ENCODE data around the gene PPP1R9B.

DNA sequence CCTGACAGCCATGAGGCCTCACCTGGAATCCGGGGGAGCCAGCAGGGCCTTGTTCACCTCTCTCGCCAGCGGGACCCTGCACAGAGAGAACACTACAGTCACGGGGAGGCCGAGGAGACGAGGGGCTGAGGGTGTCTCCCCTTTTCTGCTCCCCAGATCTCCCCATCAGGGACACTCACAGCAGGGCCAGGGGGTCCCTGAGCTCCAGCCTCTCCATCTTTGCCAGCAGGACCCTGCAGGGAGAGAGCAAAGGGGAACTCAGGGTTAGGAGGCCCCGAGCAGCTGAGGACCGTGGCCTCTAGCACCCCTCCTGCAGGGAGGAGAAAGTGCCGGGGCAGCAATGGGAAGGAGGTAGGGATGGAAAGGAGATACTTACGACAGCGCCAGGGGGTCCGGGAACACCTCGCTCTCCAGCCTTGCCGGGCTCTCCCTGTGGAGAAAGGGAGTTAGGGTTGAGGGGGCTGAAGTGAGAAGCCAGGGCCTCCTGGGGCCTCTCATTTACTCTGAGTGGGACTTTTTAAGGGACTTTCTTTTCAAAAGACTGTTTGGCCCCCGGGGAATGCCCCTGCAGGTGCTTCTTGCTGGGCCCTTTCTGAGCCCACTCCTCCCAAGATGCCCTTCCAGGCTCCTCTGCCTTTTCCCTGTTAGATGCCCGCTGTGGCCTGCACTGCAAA, 42.3 kb upstream of the PPP1R9B start:
- TF ChIP-seq, protein P1, sequence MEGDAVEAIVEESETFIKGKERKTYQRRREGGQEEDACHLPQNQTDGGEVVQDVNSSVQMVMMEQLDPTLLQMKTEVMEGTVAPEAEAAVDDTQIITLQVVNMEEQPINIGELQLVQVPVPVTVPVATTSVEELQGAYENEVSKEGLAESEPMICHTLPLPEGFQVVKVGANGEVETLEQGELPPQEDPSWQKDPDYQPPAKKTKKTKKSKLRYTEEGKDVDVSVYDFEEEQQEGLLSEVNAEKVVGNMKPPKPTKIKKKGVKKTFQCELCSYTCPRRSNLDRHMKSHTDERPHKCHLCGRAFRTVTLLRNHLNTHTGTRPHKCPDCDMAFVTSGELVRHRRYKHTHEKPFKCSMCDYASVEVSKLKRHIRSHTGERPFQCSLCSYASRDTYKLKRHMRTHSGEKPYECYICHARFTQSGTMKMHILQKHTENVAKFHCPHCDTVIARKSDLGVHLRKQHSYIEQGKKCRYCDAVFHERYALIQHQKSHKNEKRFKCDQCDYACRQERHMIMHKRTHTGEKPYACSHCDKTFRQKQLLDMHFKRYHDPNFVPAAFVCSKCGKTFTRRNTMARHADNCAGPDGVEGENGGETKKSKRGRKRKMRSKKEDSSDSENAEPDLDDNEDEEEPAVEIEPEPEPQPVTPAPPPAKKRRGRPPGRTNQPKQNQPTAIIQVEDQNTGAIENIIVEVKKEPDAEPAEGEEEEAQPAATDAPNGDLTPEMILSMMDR (IDR thresholded peaks at IDR 0.05; ENCODE audit: borderline replicate concordance, extremely low read depth, low read length, poor library complexity, severe bottlenecking) = no peak
- no peak for TF ChIP-seq EZH2 (IDR thresholded peaks at IDR 0.05; ENCODE audit: borderline replicate concordance, low read depth, low read length, severe bottlenecking)
